ENCODE data around the gene DPP6. TPM values are rescaled to one million over a fixed set of nuclear protein-coding genes. Genes with fewer than 3 reads are reported as not detected.

The DPP6 gene
- total RNA-seq, 4 donors from 2014 or later = 0.38 TPM; not detected in 2

- H3K4me1 ChIP-seq = no peaks in the 10 kb centered on the region
- DNase-seq = no peak
- intact Hi-C loops (cut with DNase I) = no loop called here
- peak in 5 of 6 experiments; percentile 6 to 47 (median 29) for TF ChIP-seq CTCF (IDR thresholded peaks at IDR 0.05)
- TF ChIP-seq POLR2A (IDR thresholded peaks at IDR 0.05) = no peak
- H3K9me3 ChIP-seq = peaks cover 0 to 13% (median 0%) of the 10 kb centered on the region in 3 donors
- no peak overlapping the region for H3K27ac ChIP-seq
- H3K27me3 ChIP-seq = no peaks in the 10 kb centered on the region
- H3K36me3 ChIP-seq = no peaks in the 10 kb centered on the region
- 27 to 32% methylated on average over 15 of the region's 15 CpGs for WGBS, 2 donors
- no peak overlapping the region for H3K4me3 ChIP-seq
Observed at GRCh38 chr7:154744256-154744860, 692.2 kb downstream of the DPP6 start.

GRCh38 chr7:154744861-154745258 is 692.7 kb downstream of the DPP6 start:
- intact Hi-C loops (cut with DNase I) = no loop called here
- Histone ChIP-seq H3K27me3 (no peaks in the 10 kb centered on the region), H3K36me3 (no peaks in the 10 kb centered on the region), H3K4me3 (no peak overlapping the region), H3K4me1 (no peaks in the 10 kb centered on the region), H3K9me3 (peaks cover 0 to 13% (median 0%) of the 10 kb centered on the region in 3 donors), H3K27ac (no peak overlapping the region)
- DNase-seq = no peak
- 72 to 73% methylated on average over 3 of the region's 3 CpGs for WGBS, 2 donors
- TF ChIP-seq POLR2A (IDR thresholded peaks at IDR 0.05) (no peak), CTCF (IDR thresholded peaks at IDR 0.05) (no peak)

GRCh38 chr7:154746571-154747360 is 694.6 kb downstream of the DPP6 start:
- H3K9me3 ChIP-seq = peaks cover 0 to 13% (median 0%) of the 10 kb centered on the region in 3 donors
- no peaks in the 10 kb centered on the region for H3K4me1 ChIP-seq
- TF ChIP-seq CTCF (IDR thresholded peaks at IDR 0.05) (no peak), POLR2A (IDR thresholded peaks at IDR 0.05) (no peak)
- H3K4me3 ChIP-seq = no peak overlapping the region
- DNase-seq = no peak
- no peaks in the 10 kb centered on the region for H3K27me3 ChIP-seq
- no peaks in the 10 kb centered on the region for H3K36me3 ChIP-seq
- 49 to 53% methylated on average over 5 of the region's 5 CpGs for WGBS, 2 donors
- intact Hi-C loops (cut with DNase I) = no loop called here
- no peak overlapping the region for H3K27ac ChIP-seq

- intact Hi-C loops (cut with DNase I) = no loop called here
- Histone ChIP-seq H3K4me1 (no peaks in the 10 kb centered on the region), H3K4me3 (no peak overlapping the region), H3K27ac (no peak overlapping the region), H3K27me3 (no peaks in the 10 kb centered on the region), H3K36me3 (no peaks in the 10 kb centered on the region), H3K9me3 (peaks cover 0 to 13% (median 0%) of the 10 kb centered on the region in 3 donors)
- no peak for TF ChIP-seq CTCF (IDR thresholded peaks at IDR 0.05)
- no peak for TF ChIP-seq POLR2A (IDR thresholded peaks at IDR 0.05)
- WGBS, 2 donors = 72 to 78% methylated on average over 9 to 23 of the region's 26 CpGs
- DNase-seq = no peak
Observed at GRCh38 chr7:154748089-154748786, 696.0 kb downstream of the DPP6 start.

- TF ChIP-seq POLR2A (IDR thresholded peaks at IDR 0.05) = no peak
- no peak for TF ChIP-seq CTCF (IDR thresholded peaks at IDR 0.05)
- WGBS, 2 donors = 89 to 90% methylated on average over 12 to 26 of the region's 27 CpGs
- intact Hi-C loops (cut with DNase I) = no loop called here
- peaks cover 0 to 13% (median 0%) of the 10 kb centered on the region in 3 donors for H3K9me3 ChIP-seq
- H3K4me1 ChIP-seq = no peaks in the 10 kb centered on the region
- no peak overlapping the region for H3K4me3 ChIP-seq
- no peaks in the 10 kb centered on the region for H3K27me3 ChIP-seq
- H3K36me3 ChIP-seq = no peaks in the 10 kb centered on the region
- no peak for DNase-seq
- H3K27ac ChIP-seq = no peak overlapping the region
Observed at GRCh38 chr7:154750353-154750801, 698.2 kb downstream of the DPP6 start.
